NB4 (cell line): ENCODE measurements around the gene DDAH1.

Source experiments
- DNase-seq: peaks from one replicate; pipeline ENCODE4 v3.0.0; 2010; ENCODE audit warnings: low read depth
- H3K4me3 ChIP-seq: one replicate; pipeline ENCODE4 v1.5.1; 2011; ENCODE audit warnings: mild to moderate bottlenecking, low read depth, low read length, moderate library complexity
- CTCF ChIP-seq: IDR thresholded peaks from one replicate; pipeline ENCODE4 v1.5.1; 2012; ENCODE audit warnings: low read depth, low read length
- MYC ChIP-seq: IDR thresholded peaks from 2 replicates; pipeline ENCODE4 v1.6.1; 2011; ENCODE audit warnings: low read depth, low read length
- POLR2A ChIP-seq: IDR thresholded peaks from 2 replicates; pipeline ENCODE4 v1.6.1; 2011; ENCODE audit warnings: mild to moderate bottlenecking; ENCODE audit not compliant: insufficient read length; ENCODE audit errors: extremely low read depth
- TF ChIP-seq, protein P1 (sequence below): IDR thresholded peaks from 2 replicates; pipeline ENCODE4 v1.6.1; 2011; ENCODE audit warnings: low read depth, low read length

DDAH1 gene

GRCh38 chr1:85409516-85409915 lies 55.4 kb downstream of the DDAH1 start:
- no peak overlapping the region for H3K4me3 ChIP-seq
- DNase-seq = no peak
- TF ChIP-seq MYC (no peak), POLR2A (no peak), CTCF (no peak)
- TF ChIP-seq, protein P1, sequence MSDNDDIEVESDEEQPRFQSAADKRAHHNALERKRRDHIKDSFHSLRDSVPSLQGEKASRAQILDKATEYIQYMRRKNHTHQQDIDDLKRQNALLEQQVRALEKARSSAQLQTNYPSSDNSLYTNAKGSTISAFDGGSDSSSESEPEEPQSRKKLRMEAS = no peak

GRCh38 chr1:85407746-85408377 lies 57.1 kb downstream of the DDAH1 start:
- no peak for DNase-seq
- H3K4me3 ChIP-seq = no peak overlapping the region
- TF ChIP-seq POLR2A (no peak), CTCF (no peak), MYC (no peak)
- TF ChIP-seq, protein P1 = no peak

- no peak for TF ChIP-seq MYC
- no peak for TF ChIP-seq POLR2A
- TF ChIP-seq CTCF = no peak
- TF ChIP-seq, protein P1 = no peak
- no peak overlapping the region for H3K4me3 ChIP-seq
- DNase-seq = no peak
These were observed 57.9 kb downstream of the DDAH1 start for GRCh38 chr1:85406887-85407533.

DNA sequence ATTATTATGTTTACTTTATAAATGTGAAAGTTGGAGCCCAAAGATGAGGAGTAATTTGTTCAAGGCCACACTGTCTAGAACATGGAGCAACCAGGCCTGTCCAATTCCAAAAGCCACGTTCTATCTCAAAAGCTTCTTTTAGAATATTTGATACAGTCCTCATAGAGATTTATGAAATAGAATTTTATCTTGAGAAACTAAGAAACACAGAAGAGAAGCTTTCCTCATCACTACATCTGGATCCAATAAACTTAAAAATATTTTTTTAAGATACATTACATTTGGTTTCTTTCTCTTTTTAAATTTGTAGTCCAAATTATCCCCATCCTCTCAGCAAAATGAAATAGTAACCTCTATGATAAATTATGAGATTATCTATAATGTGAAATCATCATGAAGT lies 58.9 kb downstream of the DDAH1 start:
- H3K4me3 ChIP-seq = no peak overlapping the region
- TF ChIP-seq MYC (no peak), POLR2A (no peak), CTCF (no peak)
- TF ChIP-seq, protein P1 = no peak
- DNase-seq = no peak

DNA sequence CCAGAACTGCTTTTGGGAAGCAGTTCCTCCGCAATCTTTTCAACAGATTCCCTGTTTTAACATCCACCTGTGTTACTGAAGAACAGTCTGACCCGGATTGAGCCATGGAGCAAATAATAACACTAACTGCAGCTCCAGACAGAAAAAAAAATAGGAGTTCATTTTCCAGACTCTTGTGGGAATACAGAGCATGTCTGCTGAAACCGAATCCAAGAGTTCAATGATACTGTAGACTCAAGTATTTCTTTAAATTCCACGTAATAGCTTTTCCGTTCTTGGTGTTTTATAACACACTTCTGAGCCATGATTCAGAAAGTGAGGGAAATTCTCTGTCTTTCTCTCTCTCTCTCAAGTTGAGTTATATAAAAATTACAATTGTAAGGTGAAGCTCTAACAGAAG lies 60.6 kb downstream of the DDAH1 start:
- TF ChIP-seq, protein P1 = no peak
- TF ChIP-seq POLR2A (no peak), MYC (no peak), CTCF (no peak)
- no peak overlapping the region for H3K4me3 ChIP-seq
- no peak for DNase-seq
